Measurements from ENCODE around the gene SMIM14.
"Not testable (repeated sequence)": the region's sequence is repeated elsewhere in the genome, so short reads cannot be mapped to it uniquely, and the experiment has no call there.

The SMIM14 gene

DNA sequence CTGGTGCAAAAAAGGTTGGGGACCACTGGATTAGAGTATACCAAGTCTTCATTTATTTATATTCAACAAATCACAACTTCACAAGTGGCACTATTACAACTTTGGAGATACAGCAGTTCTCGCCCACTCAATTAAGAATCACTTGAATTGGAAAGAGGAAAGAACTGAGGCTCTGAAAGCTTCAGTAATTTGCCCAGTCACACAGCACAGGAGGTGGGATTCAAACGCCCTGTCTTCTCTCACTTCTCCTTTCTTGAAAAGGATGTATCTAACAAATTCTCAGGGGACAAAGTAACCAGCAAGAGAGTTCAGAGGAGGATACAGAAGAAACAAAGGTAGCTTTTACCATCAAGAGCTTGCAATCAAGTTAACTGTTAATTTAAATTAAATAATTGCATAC lies 12.4 kb downstream of the SMIM14 start:
- no peak overlapping the region for H3K27ac ChIP-seq

DNA sequence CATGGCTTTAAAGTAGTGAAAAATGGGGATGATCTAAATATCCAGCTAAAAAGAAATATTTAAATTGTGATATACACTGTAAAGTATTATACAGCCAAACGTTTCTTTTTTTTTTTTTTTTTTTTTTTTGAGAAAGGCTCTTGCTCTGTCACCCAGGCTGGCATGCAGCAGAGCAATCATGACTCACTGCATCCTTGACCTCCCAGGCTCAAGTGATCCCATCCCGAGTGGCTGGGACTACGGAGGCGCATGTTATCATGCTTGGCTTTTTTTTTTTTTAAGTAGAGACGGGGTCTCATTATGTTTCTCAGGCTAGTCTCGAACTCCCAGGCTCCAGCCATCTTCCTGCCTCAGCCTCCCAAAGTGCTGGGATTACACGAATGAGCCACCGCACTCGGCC lies 17.1 kb downstream of the SMIM14 start:
- H3K27ac ChIP-seq: peak overlapping the region; percentile 89
- TF ChIP-seq, protein P1, sequence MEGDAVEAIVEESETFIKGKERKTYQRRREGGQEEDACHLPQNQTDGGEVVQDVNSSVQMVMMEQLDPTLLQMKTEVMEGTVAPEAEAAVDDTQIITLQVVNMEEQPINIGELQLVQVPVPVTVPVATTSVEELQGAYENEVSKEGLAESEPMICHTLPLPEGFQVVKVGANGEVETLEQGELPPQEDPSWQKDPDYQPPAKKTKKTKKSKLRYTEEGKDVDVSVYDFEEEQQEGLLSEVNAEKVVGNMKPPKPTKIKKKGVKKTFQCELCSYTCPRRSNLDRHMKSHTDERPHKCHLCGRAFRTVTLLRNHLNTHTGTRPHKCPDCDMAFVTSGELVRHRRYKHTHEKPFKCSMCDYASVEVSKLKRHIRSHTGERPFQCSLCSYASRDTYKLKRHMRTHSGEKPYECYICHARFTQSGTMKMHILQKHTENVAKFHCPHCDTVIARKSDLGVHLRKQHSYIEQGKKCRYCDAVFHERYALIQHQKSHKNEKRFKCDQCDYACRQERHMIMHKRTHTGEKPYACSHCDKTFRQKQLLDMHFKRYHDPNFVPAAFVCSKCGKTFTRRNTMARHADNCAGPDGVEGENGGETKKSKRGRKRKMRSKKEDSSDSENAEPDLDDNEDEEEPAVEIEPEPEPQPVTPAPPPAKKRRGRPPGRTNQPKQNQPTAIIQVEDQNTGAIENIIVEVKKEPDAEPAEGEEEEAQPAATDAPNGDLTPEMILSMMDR (conservative IDR thresholded peaks at IDR 0.05): no peak

More for the DNA sequence above, 12.4 kb downstream of the SMIM14 start:
- TF ChIP-seq, protein P1 (conservative IDR thresholded peaks at IDR 0.05): no peak

DNA sequence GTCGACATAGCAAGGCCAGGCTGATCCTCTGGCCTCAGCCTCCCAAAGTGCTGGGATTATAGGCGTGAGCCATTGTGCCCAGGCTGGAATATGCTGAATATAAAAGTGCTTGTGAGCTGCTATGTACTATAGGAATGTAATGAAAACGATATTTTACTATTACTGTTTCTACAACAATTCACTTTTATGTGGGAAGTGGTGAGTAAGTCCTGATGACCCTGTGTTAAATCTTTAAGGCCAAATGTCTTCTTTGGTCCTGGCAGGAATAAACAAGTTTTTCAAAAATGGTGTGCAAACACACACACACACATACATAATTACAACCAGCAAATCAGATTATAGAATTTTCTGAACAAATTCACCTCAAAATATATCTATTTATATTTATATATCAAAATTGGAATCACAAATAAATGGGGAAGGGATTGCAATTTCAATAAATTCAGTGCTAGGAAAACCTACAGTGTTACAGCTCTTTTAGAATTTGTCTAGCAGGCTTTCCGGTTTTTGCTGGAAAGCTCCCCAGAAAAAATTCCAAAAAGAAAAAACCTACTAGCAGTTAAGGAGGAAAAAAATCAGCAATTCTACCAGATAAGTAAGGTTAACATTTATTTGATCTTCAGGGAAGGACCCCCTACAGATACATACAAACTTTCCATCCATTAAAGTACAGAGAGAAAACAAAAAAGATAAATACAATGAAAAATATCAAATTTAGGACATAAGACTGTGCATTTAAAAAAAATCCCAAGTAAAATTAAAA lies 17.9 kb downstream of the SMIM14 start:
- peak overlapping the region; percentile 89 for H3K27ac ChIP-seq
- TF ChIP-seq, protein P1 (conservative IDR thresholded peaks at IDR 0.05): no peak

DNA sequence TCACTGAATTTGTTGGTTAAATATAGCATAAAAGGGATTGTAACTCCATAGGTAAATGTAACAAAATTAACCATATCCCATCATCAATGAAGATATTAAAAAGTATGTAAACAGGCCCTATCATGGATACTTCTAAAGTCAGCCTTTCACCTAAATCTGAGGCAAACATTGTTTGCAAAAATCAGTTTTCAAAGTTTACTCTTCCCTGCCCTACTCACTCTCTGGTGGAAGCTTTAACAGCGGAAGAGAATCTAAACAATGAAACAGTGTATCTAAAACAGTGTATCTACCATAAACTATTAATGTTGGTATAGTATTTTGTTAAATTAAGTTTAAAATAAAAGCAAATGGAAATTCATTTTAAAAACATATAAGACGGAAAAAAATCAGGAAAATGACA lies 21.1 kb downstream of the SMIM14 start:
- H3K27ac ChIP-seq: no peak overlapping the region
- TF ChIP-seq, protein P1 (conservative IDR thresholded peaks at IDR 0.05): no peak

DNA sequence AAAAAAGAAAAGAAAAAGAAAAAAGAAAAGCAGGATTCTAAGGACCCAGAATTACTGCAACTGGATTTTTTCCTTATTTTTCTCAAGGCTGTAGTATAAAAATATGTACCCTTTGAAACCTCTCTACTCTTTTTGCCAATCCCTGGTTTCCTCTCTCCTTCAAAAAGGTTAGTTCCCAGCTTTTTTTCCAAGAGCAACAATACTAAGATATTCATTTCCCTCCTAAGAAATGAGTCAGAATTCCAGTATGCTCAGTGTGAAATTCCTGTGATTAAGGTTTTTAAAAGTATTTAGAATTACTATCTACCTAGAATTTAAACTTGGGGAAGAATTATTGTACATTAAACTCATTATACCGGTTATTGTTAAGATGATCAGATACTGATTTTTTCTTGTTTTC lies 22.0 kb downstream of the SMIM14 start:
- no peak overlapping the region for H3K27ac ChIP-seq
- TF ChIP-seq, protein P1 (conservative IDR thresholded peaks at IDR 0.05): no peak

DNA sequence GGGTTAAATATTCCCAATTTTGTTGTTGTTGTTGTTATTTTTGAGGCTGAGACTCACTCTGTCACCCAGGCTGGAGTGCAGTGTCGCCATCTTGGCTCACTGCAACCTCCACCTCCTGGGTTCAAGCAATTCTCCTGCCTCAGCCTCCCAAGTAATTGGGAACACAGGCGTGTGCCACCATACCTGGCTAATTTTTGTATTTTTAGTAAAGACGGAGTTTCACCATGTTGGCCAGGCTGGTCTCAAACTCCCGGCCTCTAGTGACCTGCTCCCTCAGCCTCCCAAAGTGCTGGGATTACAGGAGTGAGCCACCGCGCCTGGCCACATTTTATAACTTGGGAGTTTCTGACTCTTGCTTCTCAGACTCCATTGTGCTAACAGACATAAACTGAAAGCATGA lies 22.6 kb downstream of the SMIM14 start:
- H3K27ac ChIP-seq: not testable (repeated sequence)

DNA sequence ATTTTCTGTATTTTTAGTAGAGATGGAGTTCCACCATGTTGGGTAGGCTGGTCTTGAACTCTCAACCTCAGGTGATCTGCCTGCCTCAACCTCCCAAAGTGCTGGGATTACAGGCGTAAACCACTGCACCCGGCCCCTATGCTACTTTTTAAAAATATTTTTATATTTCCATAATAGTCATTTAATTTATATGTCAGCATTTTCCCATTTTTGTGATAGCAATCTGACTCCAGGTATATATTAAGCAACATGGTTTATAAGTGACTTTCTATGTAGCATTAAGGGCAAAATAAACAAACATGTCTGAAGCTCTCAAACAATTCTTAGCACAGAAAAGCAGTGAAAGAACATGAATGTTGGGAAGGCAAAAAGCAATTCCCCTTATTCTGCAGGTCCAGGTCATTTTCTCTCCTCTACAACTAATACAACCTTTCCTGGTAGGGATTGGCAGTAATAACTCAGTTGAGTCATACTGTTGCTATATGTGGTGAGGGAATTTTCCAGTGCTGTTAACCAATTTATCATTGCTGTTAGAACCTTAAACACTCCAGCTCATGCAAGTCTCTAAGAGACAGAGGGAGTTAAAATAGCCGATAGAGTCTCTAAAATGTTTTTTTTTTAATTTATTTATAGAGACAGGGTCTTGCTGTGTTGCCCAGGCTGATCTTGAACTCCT lies 24.0 kb downstream of the SMIM14 start:
- TF ChIP-seq, protein P1 (conservative IDR thresholded peaks at IDR 0.05): no peak
- H3K27ac ChIP-seq: no peak overlapping the region
